GM15510 (cell line): Measurements from ENCODE around the gene SIGLEC14.

ENCODE experiments used
- POLR2A ChIP-seq: IDR thresholded peaks from 3 replicates; pipeline ENCODE4 v1.6.1; 2011; ENCODE audit warnings: borderline replicate concordance; ENCODE audit not compliant: insufficient read length; ENCODE audit errors: extremely low read depth

SIGLEC14 gene

DNA sequence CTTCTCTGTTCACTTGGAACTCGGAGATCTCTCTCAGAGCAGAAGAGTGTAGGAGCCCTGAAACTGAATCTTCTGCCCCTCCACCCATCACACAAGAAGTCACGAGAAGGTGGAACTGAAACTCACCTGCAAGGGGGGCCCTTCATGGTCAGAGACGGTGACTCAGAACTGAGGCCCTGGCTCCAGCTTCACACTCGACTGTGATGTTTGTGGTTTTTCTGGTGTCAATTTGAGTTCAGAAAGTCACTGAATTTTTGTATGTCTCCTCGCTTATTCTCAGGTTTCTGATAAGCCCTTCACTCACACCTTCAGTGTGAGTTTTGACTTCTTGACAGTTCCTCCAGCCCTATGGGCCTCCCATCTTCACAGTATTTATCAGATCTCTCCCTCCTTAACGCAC, 39.5 kb downstream of the SIGLEC14 start:
- TF ChIP-seq POLR2A, result no peak

DNA sequence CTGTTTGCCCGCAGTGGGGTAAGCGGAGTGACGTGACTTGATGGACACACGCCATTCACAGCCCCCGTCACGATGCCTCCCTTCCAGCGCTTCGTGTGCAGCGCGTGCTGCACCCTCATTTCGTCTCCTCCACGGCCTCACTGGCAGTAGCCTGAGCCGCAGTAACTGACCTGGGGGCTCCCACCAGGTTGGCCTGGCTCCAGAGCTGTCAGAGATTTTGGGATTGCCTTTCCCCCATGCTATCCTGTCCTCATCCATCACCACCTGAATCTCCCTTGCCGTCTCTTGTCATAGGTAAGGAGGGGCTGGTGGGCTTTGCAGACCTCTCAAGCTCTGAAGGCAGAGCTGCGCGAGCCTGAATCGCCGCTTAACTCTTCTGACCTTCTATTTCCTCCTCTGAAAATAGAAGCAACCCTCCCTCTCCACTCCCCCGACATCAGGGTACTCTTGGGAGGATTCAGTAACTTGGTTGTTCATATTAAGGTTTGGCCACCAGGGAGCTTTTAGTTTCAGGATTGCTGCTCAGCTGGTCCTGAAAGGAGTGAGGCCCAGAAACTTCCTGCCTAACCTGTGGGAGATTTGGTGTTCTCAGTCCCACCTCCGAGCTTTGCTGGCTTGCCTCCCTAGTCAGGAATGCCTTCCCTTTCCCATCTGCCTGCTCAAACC, 44.3 kb downstream of the SIGLEC14 start:
- no peak for TF ChIP-seq POLR2A

DNA sequence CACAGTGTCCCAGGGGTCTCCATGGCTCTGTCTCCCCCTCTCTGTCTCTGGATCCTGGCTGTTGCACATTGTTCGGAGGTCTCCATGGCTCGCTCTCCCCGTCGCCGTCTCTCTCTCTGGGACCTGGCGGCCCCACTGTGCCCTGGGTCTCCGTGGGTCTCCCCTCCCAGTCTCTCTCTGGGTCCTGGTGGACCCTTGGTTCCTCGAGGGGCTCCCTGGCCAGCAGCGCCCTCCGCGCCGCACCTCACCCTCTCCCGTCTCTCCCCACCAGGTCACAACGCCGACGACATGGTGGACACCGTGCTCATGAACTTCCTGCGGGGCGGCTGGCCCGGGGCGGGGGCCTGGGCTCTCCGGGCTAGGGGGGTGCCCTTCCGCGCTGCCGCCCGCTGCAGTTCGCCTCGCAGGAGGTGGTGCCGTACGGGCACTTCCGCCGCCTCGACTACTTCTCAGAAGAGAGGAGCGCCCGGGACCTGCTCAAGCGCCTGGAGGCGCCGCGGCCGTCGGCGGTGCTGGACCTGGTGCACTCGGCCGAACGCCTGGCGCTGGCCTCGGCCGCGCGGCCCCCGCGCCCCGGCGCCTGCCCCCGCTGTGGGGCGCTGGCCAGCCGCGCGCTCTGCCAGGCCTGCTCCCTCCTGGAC, 45.6 kb downstream of the SIGLEC14 start:
- TF ChIP-seq POLR2A, result peak; percentile 10

DNA sequence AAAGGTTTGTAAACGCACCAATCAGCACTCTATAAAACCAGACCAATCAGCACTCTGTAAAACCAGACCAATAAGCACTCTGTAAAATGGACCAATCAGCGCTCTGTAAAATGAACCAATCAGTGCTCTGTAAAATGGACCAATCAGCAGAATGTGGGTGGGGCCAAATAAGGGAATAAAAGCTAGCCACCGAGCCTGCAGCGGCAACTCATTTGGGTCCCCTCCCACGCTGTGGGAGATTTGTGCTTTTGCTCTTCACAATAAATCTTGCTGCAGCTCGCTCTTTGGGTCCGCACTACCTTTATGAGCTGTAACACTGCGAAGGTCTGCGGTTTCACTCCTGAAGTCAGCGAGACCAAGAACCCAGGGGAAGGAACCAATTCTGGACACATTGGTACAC, 47.5 kb downstream of the SIGLEC14 start:
- TF ChIP-seq POLR2A, result no peak

DNA sequence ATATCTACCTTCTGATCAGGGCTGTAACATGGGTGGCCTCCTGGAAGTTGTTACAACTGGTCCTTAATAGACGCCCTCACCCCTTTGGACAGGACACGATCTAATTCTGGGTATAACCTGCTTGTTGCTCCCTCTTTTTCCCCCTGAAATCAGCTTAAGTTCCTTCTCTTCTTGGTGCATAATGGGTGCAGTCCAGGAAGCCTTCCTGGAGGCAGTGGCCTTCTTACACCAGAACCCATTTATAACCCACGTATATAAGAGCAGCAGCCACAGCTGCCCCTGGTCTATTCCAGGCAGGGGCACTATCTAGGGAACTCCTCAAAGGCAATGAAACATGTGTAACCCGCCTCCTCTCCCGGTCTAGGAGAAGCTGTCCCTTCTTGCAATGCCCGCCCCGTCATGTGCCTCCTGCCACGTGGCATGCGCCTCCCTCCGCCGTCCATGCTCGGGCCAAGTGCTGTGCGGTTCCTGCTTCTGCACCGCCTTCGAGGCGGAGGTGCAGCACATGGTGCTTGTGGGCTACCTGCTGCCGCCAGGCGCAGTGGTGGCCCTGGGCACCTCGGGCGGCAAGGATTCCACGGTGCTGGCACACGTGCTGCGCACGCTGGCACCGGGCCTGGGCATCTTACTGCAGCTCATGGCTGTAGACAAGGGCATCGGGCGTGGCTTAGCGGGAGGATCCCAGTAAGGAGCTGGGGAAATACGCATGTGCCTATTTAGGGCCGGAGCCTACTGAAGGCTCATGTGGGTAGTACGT, 48.3 kb downstream of the SIGLEC14 start:
- TF ChIP-seq POLR2A, result no peak

DNA sequence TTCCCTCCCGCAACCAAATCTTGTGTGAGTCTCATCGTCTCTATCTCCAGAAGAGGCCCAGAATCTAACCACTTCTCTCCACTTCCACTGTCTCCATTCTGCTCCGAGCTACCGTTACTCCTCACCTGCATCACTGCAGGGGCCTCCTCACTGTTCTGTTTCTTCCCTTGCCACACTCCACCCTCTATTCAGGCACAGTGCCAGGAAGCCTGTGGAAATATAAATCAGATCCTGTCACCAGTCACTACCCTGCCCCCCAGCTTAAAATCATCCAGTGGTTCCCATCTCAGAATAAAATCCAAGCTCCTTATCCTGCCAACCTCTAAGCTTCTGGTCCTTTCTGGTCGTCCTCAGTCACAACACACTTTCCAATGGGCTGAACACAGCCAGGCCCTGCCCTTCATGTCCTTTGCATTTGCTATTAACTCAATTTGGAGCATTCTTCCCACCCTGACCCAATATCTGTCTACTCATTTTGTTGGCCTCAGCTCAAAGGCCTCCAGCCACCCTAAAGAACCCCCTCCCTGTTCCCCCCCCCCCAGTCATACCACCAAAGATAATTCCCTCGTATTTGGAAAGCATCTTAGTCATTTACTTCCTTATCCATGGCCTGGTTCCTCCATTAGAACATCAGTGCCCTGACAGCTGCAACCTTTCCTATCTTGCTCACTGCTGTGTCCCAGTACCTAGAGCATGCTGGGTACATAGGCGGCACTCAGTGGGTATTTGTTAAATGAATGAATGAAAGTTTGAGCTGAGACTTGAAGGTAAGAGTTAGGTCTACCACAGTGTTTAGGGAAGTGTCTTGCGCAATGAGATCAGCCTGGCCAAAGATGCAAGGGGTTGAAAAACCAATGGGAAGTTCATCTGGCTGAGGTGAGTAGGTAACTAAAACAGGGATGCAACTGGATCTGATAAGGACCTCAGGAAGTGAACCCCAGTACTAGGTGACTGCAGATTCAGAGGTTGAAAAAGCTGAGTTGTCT, 51.1 kb downstream of the SIGLEC14 start:
- no peak for TF ChIP-seq POLR2A

DNA sequence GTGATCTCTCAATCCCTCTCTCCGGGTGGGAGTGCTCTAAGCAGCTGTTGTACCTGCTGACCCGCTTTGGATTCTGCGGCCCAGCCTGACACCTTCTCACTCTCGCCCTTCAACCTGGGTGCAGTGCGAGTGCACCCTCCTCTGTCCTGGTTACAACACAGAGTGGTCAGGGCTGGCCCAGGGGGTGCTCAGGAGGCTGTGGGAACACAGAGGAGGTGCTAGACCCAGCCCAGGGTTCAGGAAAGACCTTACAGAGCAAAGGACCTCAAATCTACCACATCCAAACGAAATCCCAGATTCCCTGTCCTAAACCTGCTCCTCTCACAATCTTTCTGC, 51.9 kb downstream of the SIGLEC14 start:
- TF ChIP-seq POLR2A, result no peak

DNA sequence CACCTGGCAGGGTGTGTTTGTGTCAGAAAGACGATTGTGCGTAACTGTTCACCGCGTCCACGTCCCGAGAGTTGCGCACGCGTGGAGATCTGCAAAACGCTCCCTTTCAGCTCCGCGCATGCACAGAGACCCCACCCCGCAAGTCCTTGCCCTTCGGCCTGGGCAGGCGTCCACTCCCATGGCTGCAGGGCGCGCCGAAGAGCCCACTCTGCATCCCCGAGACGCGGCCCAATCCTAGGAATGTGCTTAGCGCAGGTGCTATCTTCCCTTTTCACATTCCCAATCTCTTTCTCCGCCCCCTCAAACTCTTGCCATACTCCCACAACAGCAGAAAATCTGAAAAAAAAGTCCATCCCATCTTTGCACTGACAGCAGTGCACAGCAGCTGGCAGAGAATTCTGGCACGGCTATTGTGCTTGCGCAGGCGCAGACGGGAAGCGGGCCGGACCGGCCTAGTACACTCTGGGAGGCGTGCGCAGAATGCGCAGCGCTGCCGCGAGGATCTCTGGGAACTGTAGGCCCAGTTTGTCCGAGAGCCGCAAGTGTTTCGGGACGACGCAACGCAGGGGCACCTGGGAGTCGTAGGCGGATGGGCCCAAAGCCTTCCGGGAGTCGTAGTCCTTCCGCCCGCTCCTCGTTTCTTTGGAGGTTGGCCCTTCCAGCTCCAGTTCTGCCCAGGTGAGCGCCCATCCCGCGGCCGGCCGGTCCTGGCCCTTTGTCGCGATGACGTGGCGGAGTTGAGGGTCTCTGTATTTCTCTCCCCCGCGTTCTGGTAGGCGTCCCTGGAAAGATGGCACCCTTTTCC, 52.5 kb downstream of the SIGLEC14 start:
- peak; percentile 60 for TF ChIP-seq POLR2A

DNA sequence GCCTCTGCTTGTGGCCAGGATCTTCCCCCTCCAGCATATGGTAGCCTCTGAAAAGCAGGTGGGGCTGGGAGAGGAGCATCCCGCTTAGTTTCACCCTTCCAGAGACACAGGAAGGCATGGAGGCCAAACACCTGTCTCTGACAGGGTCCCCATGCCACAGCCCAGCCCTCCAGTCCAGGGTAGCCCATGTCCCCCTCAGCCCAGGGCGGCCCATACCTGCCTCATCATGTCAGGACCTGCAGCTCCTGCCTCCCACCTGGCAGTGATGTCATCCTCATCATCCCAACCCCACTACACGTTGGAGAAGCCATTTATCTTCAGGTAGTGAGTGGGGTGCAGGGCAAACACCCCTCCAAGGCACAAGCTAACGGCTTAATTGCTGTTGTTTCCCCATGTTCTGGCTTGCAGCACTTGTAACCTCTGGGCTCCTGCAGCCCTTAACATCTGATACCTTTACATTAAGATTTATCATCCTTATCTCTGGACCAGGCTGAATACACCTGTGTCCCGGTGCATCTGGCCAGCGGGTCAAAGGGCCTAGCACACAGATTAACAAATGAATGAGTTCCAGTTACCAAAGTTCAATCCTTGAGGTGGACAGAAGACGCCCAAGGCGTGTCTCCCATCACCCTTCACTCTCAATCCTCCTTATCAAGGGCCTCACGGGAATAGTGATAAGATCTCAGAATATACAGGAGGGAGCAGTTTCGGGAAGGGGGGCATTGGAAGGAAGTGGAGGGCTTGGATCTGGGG, 53.3 kb downstream of the SIGLEC14 start:
- TF ChIP-seq POLR2A, result no peak
